ENCODE data around the gene TET1.
"Not testable (repeated sequence)": the region's sequence is repeated elsewhere in the genome, so short reads cannot be mapped to it uniquely, and the experiment has no call there.

DNA sequence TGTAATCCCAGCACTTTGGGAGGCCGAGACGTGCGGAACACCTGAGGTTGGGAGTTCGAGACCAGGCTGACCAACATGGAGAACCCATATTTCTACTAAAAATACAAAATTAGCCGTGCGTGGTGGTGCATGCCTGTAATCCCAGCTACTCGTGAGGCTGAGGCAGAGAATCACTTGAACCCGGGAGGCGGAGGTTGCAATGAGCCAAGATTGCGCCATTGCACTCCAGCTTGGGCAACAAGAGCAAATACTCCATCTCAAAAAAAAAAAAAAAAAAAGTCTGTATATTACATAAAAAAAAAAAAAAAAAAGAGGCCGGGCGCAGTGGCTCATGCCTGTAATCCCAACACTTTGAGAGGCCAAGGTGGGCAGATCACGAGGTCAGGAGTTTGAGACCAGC, 152.9 kb downstream of the TET1 start:
- not testable (repeated sequence) for TF ChIP-seq CTCF (IDR thresholded peaks at IDR 0.05); TCF7L2 (IDR thresholded peaks at IDR 0.05; ENCODE audit: low read depth, low read length); SIN3A (IDR thresholded peaks at IDR 0.05; ENCODE audit: borderline replicate concordance, insufficient read depth, low read depth, low read length); POLR2AphosphoS5 (IDR thresholded peaks at IDR 0.05; ENCODE audit: low read depth, low read length)

All from Panc1 (cell line).